Astrocyte of the cerebellum (primary cell): ENCODE measurements around the gene HHEX.
"Not testable (repeated sequence)": the region's sequence is repeated elsewhere in the genome, so short reads cannot be mapped to it uniquely, and the experiment has no call there.

Experiments
- DNase-seq: peaks from one replicate; pipeline ENCODE4 v3.0.0-alpha.2; 2011; ENCODE audit warnings: low read depth
- H3K4me3 ChIP-seq: 2 replicates; pipeline ENCODE4 v1.5.1; 2011; ENCODE audit warnings: mild to moderate bottlenecking, low read depth, low read length, moderate library complexity
- CTCF ChIP-seq: IDR thresholded peaks from 2 replicates; pipeline ENCODE4 v1.5.1; 2012; ENCODE audit warnings: low read length, low read depth, moderate library complexity, mild to moderate bottlenecking; ENCODE audit errors: missing control alignments
- in situ Hi-C: cut with HindIII; loops from 2 replicates; pipeline ENCODE4 v1.10.0; 2017; ENCODE audit warnings: low sequenced_read_pairs

The HHEX gene

DNA sequence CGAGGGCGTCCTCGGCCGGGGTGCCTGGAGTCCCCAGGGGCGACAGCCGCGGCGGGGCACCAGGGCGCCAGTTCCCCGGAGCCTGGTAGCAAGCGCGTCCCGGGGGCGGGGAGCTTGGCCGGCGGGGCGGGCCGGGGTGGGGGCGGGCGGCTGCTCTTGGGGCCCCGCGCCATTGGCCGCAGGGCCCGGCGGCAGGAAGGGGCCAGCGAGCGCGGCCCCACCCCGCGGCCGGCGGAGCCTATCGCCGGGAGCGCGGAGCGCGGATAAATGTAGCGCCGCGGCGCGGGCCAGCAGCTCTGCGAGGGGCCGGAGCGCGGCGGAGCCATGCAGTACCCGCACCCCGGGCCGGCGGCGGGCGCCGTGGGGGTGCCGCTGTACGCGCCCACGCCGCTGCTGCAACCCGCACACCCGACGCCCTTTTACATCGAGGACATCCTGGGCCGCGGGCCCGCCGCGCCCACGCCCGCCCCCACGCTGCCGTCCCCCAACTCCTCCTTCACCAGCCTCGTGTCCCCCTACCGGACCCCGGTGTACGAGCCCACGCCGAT lies at the start of gene HHEX:
HHEX (plus strand) TSS at position 293 of the 548 bp plus-strand sequence; CDS start at position 325, 32 bp downstream.
- in situ Hi-C loops = no loop called here
- no peak for TF ChIP-seq CTCF
- H3K4me3 ChIP-seq = peak within 1 kb of the TSS; percentile 55
- no peak for DNase-seq

DNA sequence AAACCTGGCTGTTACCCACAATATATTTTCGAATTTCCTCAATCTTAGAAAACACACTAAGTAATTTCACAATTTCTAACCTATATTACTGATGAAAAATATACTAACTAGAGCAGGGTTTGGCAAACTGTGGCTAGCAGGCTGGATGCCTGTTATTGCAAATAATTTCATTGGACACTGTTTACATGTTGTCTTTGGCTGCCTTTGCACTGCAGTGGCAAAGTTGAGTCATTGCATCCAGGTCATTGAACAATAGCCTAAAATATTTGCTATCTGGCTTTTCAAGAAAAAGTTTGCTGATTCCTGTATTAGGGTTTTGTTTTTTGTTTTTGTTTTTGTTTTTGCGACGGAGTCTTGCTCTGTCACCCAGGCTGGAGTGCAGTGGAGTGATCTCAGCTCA lies 49.6 kb upstream of the HHEX start:
- H3K4me3 ChIP-seq = no peak overlapping the region
- no peak for TF ChIP-seq CTCF
- DNase-seq = peak; percentile 53
- in situ Hi-C loops = no loop called here

DNA sequence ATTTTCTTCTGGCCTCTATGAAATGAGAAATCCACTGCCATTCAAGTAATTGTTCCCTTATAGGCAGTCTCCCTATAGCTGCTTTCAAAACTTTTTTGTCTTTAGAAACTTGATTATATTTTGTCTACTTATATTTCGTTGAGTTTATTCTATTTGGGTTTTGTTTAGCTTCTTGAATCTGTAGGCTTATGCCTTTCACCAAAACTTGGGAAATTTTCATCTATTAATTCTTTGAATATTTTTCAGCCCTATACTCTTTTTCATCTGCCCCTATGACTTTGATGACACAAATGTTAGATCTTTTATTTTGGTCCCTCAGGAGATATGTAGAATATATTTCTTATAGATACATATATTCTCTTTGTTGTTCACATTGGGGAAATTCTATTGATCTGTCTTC lies 48.3 kb upstream of the HHEX start:
- DNase-seq = no peak
- in situ Hi-C loops = no loop called here
- H3K4me3 ChIP-seq = no peak overlapping the region
- no peak for TF ChIP-seq CTCF

DNA sequence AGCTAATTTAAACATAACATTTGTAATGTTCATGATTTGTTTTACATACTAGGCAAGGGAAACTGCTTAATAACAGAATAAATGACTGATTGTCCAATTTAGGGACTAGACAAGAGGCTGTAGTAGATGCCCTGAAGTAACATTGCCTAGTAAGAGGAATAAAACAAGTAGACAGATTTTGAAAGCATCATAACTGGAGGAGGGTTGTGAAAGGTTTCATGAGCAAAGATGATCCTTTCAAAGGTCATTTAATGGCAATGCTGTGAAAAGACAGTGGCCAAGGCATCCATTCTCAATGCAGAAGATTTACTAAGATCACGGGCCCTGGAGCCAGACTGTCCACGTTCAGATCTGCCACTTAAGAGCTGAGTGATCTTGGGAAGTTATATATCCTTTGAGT lies 44.8 kb upstream of the HHEX start:
- no peak for TF ChIP-seq CTCF
- H3K4me3 ChIP-seq = no peak overlapping the region
- in situ Hi-C loops = no loop called here
- no peak for DNase-seq

- DNase-seq, H3K4me3 ChIP-seq, in situ Hi-C loops: not testable (repeated sequence)
Observed at GRCh38 chr10:92650864-92651263, 38.9 kb upstream of the HHEX start.

DNA sequence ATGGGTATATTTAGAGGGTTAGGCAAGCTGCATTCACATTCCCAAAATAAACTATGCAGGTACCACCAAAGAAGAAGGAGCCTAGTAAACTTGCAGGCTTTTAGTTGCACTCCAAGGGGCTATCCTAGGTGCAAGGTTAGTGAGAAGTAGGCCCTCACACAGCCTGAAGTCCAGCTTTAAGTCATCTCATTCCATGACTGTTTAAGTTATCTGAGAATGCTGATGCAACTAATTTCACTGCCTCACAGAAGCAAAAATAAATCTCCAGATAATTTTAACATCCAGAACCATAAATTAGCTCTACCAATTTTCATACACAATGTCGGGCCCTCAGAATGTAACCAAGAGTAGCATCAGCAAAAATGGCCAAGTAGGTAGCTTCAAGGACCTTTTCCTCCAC lies 34.3 kb upstream of the HHEX start:
- no peak overlapping the region for H3K4me3 ChIP-seq
- TF ChIP-seq CTCF = no peak
- in situ Hi-C loops = no loop called here
- DNase-seq = no peak

DNA sequence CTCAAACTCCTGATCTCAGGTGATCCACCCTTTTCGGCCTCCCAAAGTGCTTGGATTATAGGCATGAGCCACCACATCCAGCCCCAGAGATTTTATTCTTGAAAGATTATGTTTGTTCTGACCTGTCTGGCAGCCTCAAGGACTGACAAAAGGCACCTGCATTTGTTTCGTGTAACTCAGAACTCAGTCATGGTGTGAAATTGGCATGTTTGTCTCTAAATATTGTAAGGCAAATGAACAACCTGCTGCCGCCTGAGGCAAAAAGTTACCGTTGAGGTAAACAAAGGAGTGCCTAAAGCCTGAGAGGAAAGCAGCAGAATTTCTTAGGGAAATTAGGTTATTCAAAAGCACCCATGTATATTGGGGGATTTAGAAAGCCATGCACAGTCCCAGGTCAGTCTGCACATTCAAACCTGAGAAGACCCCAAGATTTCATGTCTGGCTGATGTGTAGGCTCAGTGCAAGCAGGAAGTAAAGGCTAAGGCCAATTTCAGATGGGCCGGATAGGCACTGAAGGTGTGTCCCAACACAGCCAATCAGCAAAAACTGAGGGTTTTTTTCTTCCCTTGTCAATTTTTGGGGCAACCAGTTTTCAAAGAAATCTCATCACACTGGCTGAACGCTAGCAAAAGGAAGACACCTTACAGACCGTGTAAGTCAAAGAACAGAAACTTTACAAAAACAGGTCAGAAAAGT lies 33.3 kb upstream of the HHEX start:
- no peak overlapping the region for H3K4me3 ChIP-seq
- no peak for DNase-seq
- TF ChIP-seq CTCF = no peak
- in situ Hi-C loops = no loop called here
